Fibroblast of villous mesenchyme (primary cell): ENCODE results near the gene PEMT. TPM values are rescaled to one million over a fixed set of nuclear protein-coding genes. Genes with fewer than 3 reads are reported as not detected.

ENCODE experiments used
- DNase-seq: peaks from one replicate; pipeline ENCODE4 v3.0.0-alpha.2; 2010; ENCODE audit warnings: low read depth
- H3K4me3 ChIP-seq: 2 replicates; pipeline ENCODE4 v1.5.1; 2011; ENCODE audit warnings: low read depth, mild to moderate bottlenecking, low read length
- total RNA-seq: library from RNA; depleted of rRNA; stranded (reverse); fragments of >200 nt; gene quantifications from 2 replicates; pipeline ENCODE4 v1.2.3, GENCODE V29; 2012
- TF ChIP-seq, protein P1 (sequence below): IDR thresholded peaks from 2 replicates; pipeline ENCODE4 v1.5.1; 2012; ENCODE audit warnings: low read depth, mild to moderate bottlenecking, low read length; ENCODE audit not compliant: insufficient read depth

PEMT gene
- total RNA-seq, 1 donor: 28.9 TPM

DNA sequence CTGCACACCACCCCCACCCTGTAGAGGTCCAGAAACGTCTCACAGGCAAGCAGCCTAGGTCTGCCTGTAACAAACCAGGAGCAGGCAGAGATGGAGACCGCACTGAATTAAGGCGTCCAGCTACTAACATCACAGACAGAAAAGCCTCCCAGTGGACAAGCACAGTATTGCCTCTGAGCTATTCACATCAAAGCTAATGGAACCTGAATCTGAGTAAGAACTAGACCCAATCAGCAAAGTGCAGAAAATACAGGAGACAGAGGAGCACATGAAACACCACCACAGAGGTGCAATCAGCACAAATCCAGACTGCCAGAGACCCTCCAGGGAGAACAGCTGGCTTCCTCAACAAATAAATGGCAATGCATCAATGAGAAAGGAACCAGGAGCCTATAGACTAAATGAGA is 22.2 kb upstream of the PEMT start:
- DNase-seq: peak; percentile 70
- TF ChIP-seq, protein P1, sequence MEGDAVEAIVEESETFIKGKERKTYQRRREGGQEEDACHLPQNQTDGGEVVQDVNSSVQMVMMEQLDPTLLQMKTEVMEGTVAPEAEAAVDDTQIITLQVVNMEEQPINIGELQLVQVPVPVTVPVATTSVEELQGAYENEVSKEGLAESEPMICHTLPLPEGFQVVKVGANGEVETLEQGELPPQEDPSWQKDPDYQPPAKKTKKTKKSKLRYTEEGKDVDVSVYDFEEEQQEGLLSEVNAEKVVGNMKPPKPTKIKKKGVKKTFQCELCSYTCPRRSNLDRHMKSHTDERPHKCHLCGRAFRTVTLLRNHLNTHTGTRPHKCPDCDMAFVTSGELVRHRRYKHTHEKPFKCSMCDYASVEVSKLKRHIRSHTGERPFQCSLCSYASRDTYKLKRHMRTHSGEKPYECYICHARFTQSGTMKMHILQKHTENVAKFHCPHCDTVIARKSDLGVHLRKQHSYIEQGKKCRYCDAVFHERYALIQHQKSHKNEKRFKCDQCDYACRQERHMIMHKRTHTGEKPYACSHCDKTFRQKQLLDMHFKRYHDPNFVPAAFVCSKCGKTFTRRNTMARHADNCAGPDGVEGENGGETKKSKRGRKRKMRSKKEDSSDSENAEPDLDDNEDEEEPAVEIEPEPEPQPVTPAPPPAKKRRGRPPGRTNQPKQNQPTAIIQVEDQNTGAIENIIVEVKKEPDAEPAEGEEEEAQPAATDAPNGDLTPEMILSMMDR: peak; percentile 90
- no peak overlapping the region for H3K4me3 ChIP-seq

DNA sequence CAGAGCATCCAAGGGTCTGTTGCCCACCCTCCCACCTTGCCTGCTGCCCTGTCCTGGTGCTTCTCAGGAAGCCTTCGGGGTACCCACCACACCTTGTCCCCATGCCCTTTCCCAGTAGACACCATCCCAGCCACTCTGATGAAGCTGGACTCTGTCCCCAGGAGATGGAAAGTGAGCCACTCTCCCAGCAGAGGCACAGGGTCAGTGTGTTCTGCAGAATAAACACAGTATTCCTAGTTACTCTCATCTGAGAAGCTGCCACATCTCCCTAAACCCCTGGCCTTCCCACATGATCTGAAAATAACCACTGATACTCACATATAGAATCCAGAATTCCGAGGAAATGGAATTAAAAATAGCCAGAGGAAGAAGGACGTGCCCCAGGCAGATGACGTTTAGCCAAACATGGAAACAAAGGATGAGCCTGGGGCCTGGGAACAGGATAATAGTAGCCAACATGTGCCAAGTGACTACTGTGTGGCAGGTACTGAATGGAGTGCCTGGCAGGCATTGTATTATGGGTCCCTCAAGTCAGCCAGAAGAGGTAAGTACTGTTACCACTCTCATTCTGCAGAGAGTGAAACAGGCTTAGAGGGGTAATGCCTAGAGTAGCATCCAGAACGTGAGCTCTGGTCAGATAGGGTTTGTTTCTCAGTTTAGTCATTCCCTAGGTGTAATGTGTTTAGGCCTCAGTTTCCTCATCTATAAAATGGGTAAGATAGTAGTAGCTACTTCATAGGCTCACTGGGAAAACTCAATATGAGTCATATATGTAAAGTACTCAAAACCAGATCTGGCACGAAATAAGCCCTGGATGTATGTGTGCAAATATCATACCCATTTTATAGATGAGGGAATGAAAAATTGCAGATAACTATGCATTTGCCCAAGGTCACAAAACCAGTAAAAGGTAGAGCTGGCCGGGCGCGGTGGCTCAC is 20.8 kb upstream of the PEMT start:
- no peak for DNase-seq
- no peak overlapping the region for H3K4me3 ChIP-seq
- TF ChIP-seq, protein P1: no peak

DNA sequence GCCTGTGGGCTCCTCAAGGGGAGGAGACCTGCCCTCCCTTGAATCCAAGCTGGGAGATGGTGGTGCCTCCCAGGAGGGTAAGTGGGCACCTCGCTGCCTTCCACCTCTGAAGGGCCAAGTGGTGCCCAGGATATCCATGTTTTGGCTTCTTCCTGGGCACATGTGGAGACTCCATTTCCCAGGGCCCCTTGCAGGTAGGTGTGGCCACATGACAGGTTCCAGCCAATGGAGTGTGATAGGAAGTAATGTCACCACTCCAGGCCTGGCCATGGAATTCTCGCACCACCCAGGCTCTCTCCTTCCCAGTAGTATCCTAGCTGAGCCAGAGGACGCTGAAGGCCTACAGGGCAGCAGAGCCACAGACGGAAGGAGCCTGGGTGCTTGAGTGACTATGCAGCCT is 17.6 kb upstream of the PEMT start:
- TF ChIP-seq, protein P1: no peak
- DNase-seq: no peak

DNA sequence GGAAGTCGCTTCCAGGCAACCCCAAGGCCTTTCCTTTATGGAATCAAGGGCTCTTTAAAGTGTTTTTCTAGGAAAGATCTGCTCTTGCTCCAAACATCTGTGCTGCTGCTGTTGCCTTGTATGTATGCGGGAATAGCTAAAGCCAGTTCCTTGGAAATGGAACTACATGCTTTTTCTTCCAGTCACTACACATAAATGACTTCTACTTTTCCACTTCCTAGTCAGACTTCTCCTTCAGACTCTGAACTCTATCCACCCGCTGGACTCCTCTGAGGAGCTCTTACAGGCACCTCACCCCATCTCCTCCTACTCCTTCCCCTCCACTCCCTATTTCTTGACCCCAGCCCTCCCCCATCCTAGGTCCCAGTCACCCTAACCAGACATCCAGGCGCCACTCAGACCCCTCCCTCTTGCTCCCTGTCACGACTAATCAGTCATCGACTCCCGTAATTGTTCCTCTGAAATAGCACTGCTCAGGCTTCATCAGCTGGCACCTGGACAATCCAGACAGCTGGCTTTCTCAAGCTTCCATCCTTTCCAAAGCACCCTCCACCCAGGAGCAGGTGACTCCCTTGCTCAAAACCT is 15.0 kb upstream of the PEMT start:
- TF ChIP-seq, protein P1: no peak
- DNase-seq: no peak
- no peak overlapping the region for H3K4me3 ChIP-seq

More for the DNA sequence above, 17.6 kb upstream of the PEMT start:
- no peak overlapping the region for H3K4me3 ChIP-seq

DNA sequence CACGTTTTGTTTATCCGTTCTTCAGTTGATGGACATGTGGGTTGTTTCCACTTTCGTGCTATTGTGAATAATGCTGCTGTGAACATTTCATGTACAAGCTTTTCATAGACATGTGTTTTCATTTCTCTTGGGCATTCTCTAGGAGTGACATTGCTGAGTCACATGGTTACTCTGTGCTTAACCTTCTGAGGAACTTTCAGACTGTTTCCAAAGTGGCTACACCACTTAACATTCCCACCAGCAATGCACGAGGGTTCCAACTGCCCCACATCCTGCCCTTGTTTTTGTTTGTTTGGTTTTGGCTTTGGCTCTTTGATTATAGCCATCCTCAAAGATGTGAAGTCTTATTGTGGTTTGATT is 14.2 kb upstream of the PEMT start:
- H3K4me3 ChIP-seq: no peak overlapping the region
- TF ChIP-seq, protein P1: no peak
- peak; percentile 66 for DNase-seq

DNA sequence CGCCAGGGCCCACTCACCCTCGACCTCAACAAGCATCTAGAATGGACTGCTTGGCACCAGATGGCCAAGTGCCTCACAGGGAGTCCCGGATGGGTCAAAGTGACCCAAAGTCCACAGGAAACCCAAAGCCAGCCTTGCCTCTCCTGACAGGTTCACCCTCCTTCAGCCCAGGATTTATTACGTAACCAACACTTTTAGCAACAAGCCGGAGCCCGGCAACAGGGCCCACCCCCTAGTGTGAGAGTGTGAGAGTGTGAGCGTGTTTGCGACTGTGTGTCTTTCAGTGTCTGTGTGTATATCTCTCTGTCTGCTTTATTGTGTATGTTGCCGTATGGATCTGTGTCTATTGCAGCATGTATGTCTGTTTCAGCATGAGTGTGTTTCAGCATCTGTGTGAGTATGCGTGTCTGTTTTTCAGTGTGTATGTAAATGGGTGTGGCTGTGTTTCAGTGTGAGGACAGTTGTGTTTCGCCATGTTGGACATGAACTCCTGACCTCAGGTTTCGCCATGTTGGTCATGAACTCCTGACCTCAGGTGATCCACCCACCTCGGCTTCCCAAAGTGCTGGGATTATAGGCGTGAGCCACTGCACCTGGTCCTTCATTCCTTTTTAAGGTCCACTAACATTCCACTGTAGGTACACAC is 13.7 kb upstream of the PEMT start:
- DNase-seq: no peak
- TF ChIP-seq, protein P1: no peak
- H3K4me3 ChIP-seq: no peak overlapping the region
